Measurements from ENCODE around the gene FCMR.

The FCMR gene

DNA sequence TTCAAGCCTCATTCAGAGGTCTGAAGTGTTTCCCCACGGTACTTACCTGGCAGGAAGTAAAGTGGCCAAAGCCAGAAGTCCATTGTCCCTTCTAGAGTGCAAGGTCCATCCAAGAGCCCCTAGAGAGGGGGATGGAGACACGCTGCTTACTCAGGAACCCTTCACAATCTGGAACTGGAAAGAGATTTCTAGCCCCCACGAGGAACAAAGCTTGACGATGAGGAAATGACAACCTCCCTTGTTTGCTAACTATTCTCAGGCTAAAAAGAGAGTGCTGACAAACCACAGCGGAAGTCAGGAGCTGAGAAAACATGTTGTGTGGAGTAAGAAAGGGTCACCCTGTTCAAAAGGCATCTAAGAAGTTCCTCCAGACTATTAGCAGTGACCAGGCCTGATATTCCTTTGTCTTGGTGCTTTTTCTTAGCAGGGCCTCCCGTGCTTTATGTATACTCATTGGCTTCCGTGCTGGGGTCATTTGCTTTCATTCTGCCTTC is at the start of gene FCMR:
Gene FCMR, minus strand, starts transcription at position 170 of the 494 bp plus-strand sequence. Its CDS starts 87 bp downstream, at position 83.
- DNase-seq (ENCODE audit: low read depth, low spot score), result no peak

DNA sequence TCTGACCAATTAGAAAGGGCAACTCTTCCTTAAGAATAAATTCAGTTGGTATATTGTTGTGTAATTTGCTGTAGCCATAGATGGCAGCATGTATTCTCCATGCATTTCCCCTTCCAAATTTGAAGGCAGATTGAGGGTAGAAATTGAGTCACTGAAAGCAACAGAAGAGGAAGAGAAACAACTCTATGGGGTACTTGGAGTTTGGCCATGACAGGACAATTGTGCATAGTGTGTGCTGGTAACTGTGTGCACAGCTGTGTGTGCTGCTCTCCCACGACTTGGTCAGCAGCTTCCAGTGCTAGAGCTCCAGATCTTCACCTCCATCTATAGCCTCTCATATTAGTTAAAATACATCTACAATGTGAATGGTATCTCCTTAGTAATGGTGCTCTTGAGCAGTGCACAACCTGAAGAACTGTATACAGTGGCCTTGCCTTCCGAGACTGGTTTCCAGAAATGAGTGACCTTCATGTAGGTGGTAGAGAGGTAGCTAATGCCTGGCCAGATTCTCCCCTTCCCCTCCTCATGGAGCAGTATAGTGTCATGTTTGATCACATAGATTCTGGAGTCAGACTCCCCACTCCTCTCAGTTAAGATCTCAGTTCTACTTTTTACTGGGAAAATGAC is 49.4 kb upstream of the FCMR start:
- no peak for DNase-seq (ENCODE audit: low read depth, low spot score)

- DNase-seq (ENCODE audit: low read depth, low spot score), result no peak
These were observed 48.7 kb upstream of the FCMR start, which contains the start of gene FCAMR for GRCh38 chr1:206970446-206970845. Gene FCAMR, minus strand, starts transcription at chr1:206970460. Its CDS starts 335 bp downstream, at chr1:206970125.

DNA sequence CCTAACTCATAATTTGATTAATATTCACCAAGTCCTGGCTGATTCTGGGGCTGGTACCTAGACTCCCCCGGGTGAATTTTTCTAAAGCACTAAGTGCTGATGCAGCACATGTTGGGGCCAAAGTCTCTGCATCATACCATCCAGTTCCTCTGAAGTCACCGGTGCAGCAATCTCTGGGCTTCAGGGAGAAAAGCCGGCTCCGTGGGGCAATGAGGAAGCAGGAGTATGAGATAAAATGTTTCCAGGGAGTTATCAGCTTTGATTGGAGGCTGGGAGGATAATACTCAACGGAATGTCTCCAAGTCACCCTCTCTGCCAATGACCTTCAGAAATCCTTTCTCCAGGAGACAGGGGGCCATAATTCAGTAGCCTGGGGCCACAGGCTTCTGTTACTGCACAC is 47.3 kb upstream of the FCMR start:
- no peak for DNase-seq (ENCODE audit: low read depth, low spot score)

- DNase-seq (ENCODE audit: low read depth, low spot score), result no peak
These were observed 45.5 kb upstream of the FCMR start for GRCh38 chr1:206967096-206967849.

DNA sequence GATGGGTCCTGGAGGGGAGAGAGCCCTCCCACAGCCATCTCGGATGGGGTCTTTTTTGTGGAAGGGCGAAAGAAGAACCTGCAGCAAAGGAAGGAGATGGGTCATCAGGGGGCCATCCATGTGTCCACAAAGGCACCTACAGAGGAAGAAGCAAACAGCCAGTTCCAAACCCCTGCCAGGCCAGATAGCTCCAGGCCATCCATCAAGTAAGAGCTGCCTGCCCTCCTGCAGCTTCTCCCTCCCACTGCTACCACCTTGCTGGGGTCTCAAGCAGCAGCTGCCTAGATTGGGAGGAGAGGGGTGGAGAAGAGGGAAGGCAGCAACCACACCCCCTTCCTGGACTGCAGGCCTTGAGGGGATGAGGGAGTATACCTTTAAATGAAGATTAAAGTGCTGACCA is 44.0 kb upstream of the FCMR start:
- no peak for DNase-seq (ENCODE audit: low read depth, low spot score)

DNA sequence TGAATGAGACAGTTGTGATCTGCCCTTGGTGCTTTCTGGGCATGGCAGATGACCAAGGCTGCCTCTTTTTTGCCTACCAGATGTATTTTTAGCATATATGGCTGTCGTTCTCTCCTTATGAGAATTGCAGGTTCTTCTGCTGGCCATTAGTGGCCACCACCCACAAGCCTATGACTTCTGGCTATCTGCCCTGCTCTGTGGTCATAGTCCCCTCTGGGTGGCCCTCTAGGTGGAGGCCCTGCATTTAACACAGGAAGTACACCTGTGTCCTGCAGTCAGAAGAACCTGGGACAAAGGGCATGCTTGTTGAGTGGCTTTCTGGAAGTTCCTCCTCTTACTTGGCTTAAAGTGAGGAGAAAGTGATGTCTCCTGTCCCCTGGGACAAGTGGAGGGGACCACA is 42.0 kb upstream of the FCMR start:
- no peak for DNase-seq (ENCODE audit: low read depth, low spot score)

DNA sequence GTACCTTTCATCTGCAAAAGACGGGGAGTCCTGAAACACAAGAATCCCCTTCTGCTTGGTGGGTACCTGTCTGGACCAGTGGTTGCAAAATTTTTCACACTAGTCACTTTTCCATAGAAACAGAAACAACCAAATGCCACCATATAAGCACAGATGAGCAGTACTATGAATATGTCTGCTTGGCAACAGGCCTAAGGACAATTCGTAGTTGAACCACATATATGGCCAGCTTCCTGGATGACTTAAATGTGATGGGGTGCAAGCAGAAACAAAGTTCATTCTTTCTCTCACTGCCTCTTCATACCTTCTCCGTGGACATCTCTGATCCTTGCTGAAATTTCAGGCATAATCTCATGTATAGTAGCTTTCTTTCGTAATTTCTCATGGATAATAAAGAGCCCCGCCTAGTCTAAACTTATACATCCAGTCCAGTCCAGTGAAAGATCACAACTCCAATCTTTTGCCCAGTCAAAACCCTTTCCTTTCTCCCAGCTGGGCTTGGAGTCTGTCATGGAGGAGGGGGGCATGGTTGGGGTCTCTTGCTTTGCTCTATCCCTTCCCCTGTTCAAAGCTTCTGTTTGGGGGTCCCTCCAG is 41.5 kb upstream of the FCMR start:
- no peak for DNase-seq (ENCODE audit: low read depth, low spot score)

GRCh38 chr1:206962272-206962671 is 40.5 kb upstream of the FCMR start:
- DNase-seq (ENCODE audit: low read depth, low spot score), result no peak

DNA sequence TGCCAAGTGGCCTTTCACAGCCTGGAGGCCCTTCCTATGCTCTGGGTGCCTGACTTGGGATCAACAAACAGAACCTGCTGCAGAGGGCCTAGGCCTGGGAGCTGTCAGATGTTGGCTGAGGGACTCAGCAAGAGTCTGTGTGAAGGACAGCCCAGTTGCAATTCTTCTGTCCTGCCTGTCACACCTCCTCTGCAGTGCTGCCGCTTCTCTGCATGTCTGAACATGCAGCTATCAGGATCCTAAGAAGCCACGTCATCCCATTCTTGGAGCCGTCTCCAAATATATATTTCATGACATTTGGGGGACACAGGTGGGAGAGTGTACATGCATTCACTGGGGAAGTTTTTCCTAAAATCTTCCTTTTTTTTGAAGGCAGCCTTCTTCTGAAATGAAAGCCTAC is 39.9 kb upstream of the FCMR start:
- no peak for DNase-seq (ENCODE audit: low read depth, low spot score)

GRCh38 chr1:206960676-206961386 is 39.1 kb upstream of the FCMR start:
- DNase-seq (ENCODE audit: low read depth, low spot score), result no peak

GRCh38 chr1:206958144-206958543 is 36.4 kb upstream of the FCMR start:
- DNase-seq (ENCODE audit: low read depth, low spot score), result no peak

- no peak for DNase-seq (ENCODE audit: low read depth, low spot score)
These were observed 35.9 kb upstream of the FCMR start for GRCh38 chr1:206957639-206958038.

DNA sequence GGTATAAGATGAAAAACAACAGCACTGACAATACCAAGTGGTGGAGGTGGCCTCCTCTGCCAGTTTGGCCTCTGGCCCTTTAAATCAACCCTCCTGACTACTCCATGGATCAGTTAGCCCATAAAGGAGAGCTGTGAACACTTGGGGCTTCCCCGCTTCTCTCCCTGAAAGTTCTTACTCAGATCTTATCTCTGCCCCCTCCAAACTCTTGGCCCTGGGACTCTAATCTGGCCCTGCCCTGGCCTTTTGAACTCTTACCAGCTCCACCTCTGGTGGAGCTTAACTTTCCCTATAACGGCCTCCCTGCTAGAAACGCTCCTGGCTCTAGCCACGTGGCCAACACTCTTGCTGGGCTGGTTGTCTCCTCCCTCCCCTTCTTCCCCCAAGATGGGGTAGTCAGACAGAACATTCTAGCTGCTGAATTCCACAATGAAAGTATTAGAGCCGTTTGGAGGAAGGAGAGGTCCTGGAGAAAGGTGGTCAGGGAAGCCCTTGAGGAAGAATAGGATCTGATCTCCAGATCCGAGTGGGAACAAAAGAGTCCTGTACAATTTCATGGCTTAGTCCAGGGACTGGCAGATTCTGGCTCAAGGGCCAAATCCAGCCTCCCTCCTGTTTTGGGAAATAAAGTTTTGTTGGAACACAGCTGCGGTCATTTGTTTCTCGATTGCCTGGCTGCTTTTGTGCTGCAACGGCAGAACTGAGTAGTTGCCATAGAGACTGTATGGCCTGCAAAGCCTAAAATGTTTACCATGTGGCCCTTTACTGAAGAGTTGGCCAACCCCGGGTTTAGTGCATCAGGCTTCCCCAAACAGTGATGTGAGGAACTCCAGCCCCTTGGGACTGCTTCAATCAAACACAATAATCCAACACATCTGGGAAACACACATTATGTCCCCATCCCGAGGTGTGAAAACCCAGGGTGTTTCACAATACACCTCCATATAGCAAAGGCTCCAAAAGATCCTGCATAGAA is 34.0 kb upstream of the FCMR start:
- DNase-seq (ENCODE audit: low read depth, low spot score), result no peak

DNA sequence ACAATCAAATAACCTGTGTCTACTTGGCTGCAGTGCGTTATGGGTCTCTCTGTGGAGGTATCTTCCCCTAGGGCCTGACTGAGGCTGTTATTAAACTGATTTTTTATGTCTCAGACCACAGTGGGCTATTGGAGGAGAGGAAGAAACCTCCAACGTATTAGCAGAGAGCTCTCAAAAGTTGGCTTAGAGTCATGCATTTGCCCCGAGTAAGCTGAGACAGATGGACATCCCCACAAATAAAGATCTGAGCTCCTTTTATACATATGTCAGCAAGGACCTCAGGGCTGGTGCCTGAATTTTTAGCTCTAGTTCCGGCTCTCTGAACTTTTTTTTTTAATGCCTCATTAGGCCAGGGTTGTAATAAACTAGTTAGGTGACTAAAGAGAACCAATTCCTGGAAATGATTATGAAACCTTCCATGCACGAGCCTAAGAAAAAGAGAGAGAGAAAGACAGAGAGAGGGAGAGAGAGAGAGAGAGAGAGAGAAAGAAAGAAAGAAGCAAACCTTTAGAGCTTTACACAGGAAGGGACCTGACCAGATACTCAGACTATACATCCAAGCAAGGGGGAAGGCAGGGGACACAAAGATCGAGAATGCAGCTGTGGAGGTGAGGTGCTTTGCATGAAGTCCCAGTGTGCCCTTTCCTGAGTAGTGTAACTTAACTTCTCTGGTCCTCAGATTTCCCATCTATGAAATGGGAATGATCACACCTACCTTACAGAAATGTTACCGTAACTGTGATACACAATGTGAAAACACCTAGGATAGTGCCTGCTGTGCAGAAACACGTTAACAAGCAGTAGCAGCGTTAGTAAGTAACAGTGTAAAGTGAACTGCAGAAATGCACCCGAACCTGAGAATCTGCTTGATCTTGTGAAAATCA is 33.0 kb upstream of the FCMR start:
- no peak for DNase-seq (ENCODE audit: low read depth, low spot score)

DNA sequence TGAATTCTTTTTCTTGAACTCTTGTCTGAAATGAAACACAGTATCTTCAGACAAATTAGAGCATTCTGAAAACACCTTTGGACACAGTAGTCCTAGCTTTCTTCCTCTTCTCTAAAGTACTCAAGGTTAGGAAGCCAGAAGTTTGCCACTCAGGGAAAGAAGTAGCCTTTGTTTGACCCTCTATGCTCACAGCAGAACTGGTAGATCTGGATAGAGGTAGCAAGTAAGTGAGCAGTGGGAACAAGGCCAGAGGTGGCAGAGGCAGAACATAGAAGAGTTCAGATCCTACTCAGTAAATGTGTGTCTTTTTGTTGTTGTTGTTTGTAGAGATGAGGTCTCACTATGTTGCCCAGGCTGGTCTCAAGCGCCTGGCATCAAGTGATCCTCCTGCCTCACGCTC is 31.9 kb upstream of the FCMR start:
- no peak for DNase-seq (ENCODE audit: low read depth, low spot score)

DNA sequence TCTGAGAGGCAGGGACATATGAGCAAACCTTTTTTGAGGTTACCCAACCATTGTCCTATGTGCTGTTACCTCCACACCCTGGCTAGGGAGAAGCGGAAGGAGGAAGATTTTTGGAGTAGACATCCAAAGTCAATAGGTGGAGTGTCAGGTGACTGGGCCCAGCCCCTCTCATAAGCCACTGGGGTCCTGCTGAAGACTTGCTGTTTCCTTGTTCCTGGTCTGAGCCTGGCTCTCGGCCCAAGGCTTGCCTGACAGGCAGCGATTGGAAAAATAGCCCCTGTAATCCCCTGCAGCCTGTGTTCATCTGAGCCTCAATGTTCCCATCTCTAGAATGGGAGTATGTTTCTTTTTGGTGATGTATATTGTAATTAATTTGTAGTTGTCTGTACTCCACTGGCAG is 31.4 kb upstream of the FCMR start:
- no peak for DNase-seq (ENCODE audit: low read depth, low spot score)

- no peak for DNase-seq (ENCODE audit: low read depth, low spot score)
These were observed 30.4 kb upstream of the FCMR start for GRCh38 chr1:206952171-206952570.

DNA sequence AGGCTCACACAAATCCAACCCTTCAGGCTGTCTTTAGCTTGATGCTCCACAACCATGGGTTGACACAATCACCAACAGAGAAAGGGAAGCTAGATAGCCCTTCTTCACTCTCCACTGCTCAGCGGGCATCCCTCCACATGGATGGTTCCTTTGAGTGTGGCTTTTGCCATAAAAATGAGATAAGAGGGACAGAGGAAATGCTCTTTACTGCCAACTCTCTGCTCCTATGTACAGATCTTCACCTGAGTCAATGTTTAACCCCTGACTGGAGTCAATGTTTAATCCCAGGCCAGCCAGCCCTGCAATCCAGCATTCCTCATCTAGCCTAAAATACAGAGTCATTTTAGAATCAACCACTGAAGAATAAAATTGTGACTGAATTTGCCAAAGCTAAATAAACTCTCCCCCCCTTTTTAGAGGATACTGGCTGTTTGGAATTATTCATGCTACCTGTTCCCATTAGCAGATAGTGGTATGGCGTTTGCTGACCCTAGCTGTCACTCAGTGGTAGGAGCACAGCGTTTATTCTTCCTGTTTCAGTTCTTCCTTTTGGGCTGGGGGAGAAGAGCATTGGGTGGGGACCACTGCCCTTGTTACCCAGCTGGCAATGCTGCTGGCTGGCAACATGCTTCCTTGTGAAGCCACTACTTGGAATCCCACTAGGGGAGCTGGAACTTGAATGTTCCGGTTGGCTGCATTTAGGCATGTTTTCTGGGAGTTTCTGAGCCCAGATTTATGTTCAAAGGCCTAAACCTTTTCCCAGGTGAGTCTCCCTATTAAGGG is 29.8 kb upstream of the FCMR start:
- no peak for DNase-seq (ENCODE audit: low read depth, low spot score)
